HFF-Myc (cell line): Measurements from ENCODE around the gene GPAT2.
"Not testable (repeated sequence)": the region's sequence is repeated elsewhere in the genome, so short reads cannot be mapped to it uniquely, and the experiment has no call there.

Experiments used
- DNase-seq: peaks from one replicate; pipeline ENCODE4 v3.0.0-alpha.2; 2011; ENCODE audit warnings: low read depth; ENCODE audit errors: extremely low read depth
- H3K4me3 ChIP-seq: replicated peaks from 2 replicates; pipeline ENCODE4 v1.5.1; 2011; ENCODE audit warnings: low read depth, mild to moderate bottlenecking, control low read depth, low read length
- CTCF ChIP-seq: IDR thresholded peaks from 2 replicates; pipeline ENCODE4 v1.5.1; 2012; ENCODE audit warnings: mild to moderate bottlenecking, low read depth, low read length, control low read depth; ENCODE audit errors: missing control alignments

GPAT2 gene

GRCh38 chr2:96012086-96012791 lies 22.5 kb downstream of the GPAT2 start:
- not testable (repeated sequence) for DNase-seq, H3K4me3 ChIP-seq

- peak; percentile 12 for TF ChIP-seq CTCF
- not testable (repeated sequence) for DNase-seq
- H3K4me3 ChIP-seq = peak overlapping the region; percentile 27; the same call in 1 of the 2 replicates
Measured at GRCh38 chr2:96011129-96011455, 23.6 kb downstream of the GPAT2 start.

- H3K4me3 ChIP-seq = peak overlapping the region; percentile 44
- DNase-seq = peak; percentile 21
Measured at GRCh38 chr2:96010320-96011128, 24.2 kb downstream of the GPAT2 start.

GRCh38 chr2:96009833-96010232 lies 24.9 kb downstream of the GPAT2 start:
- peak overlapping the region; percentile 44 for H3K4me3 ChIP-seq
- DNase-seq = not testable (repeated sequence)

GRCh38 chr2:96008051-96008450 lies 26.7 kb downstream of the GPAT2 start:
- not testable (repeated sequence) for DNase-seq, H3K4me3 ChIP-seq

GRCh38 chr2:96006248-96006647 lies 28.5 kb downstream of the GPAT2 start:
- not testable (repeated sequence) for DNase-seq, H3K4me3 ChIP-seq

GRCh38 chr2:95992520-95993272 lies 42.0 kb downstream of the GPAT2 start:
- peak overlapping the region; percentile 53 for H3K4me3 ChIP-seq
- TF ChIP-seq CTCF = peak; percentile 67
- peak; percentile 19 for DNase-seq

GRCh38 chr2:95992102-95992501 lies 42.6 kb downstream of the GPAT2 start:
- peak overlapping the region; percentile 53 for H3K4me3 ChIP-seq

GRCh38 chr2:95991351-95992094 lies 43.2 kb downstream of the GPAT2 start, which contains the start of gene ANKRD36C:
Gene ANKRD36C, minus strand, starts transcription at chr2:95991824. Its CDS starts 116 bp downstream, at chr2:95991708.
- DNase-seq = not testable (repeated sequence)
- H3K4me3 ChIP-seq = peak within 1 kb of the TSS; percentile 53

More at GRCh38 chr2:95992102-95992501, 42.6 kb downstream of the GPAT2 start:
- not testable (repeated sequence) for DNase-seq

- DNase-seq = not testable (repeated sequence)
- H3K4me3 ChIP-seq = peak overlapping the region; percentile 39
Measured at GRCh38 chr2:95990884-95991283, 43.8 kb downstream of the GPAT2 start.
